Ectodermal cell (in vitro differentiated cells): ENCODE results near the gene ADAP1.

Experiments
- H3K27ac ChIP-seq: 2 replicates; pipeline ENCODE4 v1.7.0; 2013; ENCODE audit warnings: mild to moderate bottlenecking, low read depth, low read length; ENCODE audit not compliant: insufficient read depth, poor library complexity, severe bottlenecking
- H3K27me3 ChIP-seq: 2 replicates; pipeline ENCODE4 v1.7.0; 2013; ENCODE audit warnings: mild to moderate bottlenecking, low read length; ENCODE audit not compliant: insufficient read depth, control insufficient read depth, poor library complexity, severe bottlenecking
- H3K36me3 ChIP-seq: one replicate; pipeline ENCODE4 v1.7.0; 2013; ENCODE audit warnings: low read length; ENCODE audit not compliant: control insufficient read depth, insufficient read depth
- H3K4me1 ChIP-seq: one replicate; pipeline ENCODE4 v1.7.0; 2013; ENCODE audit warnings: low read length; ENCODE audit not compliant: control insufficient read depth, insufficient read depth
- H3K4me3 ChIP-seq: 2 replicates; pipeline ENCODE4 v1.7.0; 2013; ENCODE audit warnings: low read depth, low read length, control low read depth; ENCODE audit not compliant: insufficient read depth
- H3K9me3 ChIP-seq: 2 replicates; pipeline ENCODE4 v1.7.0; 2013; ENCODE audit warnings: mild to moderate bottlenecking, low read length, moderate library complexity; ENCODE audit not compliant: control insufficient read depth
- WGBS, 2 experiments: methylation state at CpG; one replicate each; pipeline ENCODE4 v1.1.7; 2013; ENCODE audit warnings: missing lambda C conversion rate in 2 of 2; 5-methylcytosine and 5-hydroxymethylcytosine counted together

ADAP1 gene

DNA sequence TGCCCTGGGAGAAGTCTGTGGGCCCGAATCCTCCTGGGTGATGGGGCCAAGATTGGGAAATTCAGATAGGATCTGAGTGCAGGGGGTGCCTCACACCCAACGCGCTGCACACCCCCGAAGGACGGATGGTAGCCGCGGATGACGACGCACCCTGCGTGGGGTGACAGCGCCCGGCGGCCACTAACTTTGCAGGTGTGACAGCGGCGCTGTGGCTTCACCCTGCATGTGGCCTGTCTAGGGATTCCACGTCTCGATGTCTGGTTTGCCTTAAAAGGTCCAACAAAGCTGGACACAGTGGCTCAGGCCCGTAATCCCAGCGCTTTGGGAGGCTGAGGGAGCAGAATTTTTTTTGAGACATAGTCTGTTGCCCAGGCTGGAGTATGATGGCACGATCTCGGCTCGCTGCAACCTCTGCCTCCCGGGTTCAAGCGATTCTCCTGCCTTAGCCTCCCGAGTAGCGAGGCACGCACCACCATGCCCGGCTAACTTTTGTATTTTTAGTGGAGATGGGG lies 18.6 kb downstream of the ADAP1 start:
- H3K27me3 ChIP-seq = peaks cover 5% of the 10 kb centered on the region
- no peaks in the 10 kb centered on the region for H3K4me1 ChIP-seq
- H3K9me3 ChIP-seq = no peaks in the 10 kb centered on the region
- no peak overlapping the region for H3K27ac ChIP-seq
- 92 to 94% methylated on average over 28 of the region's 28 CpGs for WGBS, 2 experiments
- no peak overlapping the region for H3K4me3 ChIP-seq
- H3K36me3 ChIP-seq = no peaks in the 10 kb centered on the region

DNA sequence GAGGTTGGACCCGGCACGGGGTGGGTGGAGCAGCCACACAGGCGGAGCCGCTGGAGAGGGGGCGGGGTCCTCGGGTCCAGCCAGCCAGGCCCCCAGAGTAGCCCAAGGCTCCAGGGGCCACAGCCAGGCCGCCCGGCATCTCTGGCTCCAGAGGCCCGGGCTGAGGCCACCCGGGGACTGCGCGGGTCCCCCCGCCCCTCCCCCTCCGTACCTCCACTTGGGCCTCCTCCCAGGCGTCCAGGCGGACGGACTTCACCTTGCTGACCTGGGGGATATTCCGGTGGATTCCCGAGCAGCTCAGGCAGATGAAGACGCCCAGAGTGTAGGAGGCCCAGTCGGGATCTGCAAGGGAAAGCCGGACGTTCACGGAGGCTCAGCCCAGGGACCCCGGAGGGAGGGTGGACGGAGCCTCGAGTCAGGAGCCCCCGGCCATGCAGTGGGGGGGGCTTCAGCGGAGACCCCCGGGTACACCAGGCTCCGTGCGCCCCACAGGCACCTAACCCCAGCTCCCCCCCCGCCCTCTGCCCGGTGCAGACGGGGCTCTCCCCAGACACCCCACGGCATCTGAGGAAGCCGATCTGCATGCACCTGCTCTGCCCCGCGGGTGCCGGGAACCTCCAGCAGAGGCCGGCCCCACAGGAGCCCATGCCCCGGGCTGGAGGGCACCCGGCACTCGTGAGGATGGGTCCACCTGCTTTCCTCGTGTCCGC lies 19.2 kb downstream of the ADAP1 start:
- H3K4me3 ChIP-seq = no peak overlapping the region
- 92% methylated on average over 46 of the region's 46 CpGs for WGBS, 2 experiments
- no peaks in the 10 kb centered on the region for H3K36me3 ChIP-seq
- H3K9me3 ChIP-seq = no peaks in the 10 kb centered on the region
- no peaks in the 10 kb centered on the region for H3K4me1 ChIP-seq
- H3K27me3 ChIP-seq = no peaks in the 10 kb centered on the region
- H3K27ac ChIP-seq = no peak overlapping the region

DNA sequence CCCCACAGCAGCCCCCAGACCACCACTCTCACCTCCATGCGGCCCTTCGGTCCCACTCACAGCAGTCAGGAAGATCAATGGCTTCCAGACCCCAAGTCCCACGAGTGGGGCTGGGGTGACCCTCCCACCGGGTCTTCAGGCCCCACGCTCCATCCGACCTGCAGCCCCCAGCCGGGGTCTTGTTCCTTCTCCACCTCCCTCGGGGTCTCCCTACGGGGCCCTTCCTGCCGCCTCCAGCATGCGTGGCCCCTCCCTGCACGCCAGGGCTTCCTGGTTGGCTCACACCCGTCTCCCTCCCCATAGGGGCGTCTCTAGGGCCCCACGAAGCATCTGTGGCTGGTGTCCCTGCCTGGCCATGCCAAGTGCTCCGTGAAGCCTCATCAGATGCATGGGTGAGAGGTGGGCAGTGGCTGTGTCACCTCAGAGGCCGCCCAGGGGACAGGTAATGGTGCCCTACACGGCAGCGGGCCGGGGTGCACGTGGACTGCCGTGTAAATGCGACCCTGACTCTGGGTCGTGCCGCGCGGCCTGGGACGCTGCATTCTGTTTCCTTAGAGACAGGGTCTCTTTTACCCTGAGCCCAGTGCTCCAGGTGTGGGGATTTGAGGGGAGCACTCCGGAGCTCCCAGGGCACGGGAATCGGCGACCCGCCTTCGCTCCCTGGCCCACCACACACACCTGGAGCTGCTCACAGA lies 19.9 kb downstream of the ADAP1 start:
- no peak overlapping the region for H3K4me3 ChIP-seq
- WGBS, 2 experiments = 93 to 94% methylated on average over 34 of the region's 34 CpGs
- H3K9me3 ChIP-seq = no peaks in the 10 kb centered on the region
- H3K27ac ChIP-seq = no peak overlapping the region
- no peaks in the 10 kb centered on the region for H3K36me3 ChIP-seq
- no peaks in the 10 kb centered on the region for H3K4me1 ChIP-seq
- no peaks in the 10 kb centered on the region for H3K27me3 ChIP-seq

DNA sequence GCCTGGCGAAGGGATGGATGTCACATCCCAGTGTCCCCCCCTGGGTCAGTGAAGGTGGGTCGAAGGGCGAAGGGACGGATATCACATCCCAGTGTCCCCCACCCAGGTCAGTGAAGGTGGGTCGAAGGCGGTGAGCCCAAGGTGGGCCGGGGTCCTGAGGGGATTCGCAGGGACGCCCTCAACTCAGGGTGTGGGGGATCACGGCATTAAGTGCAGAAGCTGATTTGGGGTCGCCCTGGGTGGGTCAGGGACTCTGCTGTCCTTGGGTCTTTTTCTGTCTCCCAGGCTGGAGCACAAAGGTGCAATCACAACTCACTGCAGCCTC lies 21.9 kb downstream of the ADAP1 start:
- H3K9me3 ChIP-seq = no peaks in the 10 kb centered on the region
- WGBS, 2 experiments = 93 to 95% methylated on average over 11 of the region's 11 CpGs

DNA sequence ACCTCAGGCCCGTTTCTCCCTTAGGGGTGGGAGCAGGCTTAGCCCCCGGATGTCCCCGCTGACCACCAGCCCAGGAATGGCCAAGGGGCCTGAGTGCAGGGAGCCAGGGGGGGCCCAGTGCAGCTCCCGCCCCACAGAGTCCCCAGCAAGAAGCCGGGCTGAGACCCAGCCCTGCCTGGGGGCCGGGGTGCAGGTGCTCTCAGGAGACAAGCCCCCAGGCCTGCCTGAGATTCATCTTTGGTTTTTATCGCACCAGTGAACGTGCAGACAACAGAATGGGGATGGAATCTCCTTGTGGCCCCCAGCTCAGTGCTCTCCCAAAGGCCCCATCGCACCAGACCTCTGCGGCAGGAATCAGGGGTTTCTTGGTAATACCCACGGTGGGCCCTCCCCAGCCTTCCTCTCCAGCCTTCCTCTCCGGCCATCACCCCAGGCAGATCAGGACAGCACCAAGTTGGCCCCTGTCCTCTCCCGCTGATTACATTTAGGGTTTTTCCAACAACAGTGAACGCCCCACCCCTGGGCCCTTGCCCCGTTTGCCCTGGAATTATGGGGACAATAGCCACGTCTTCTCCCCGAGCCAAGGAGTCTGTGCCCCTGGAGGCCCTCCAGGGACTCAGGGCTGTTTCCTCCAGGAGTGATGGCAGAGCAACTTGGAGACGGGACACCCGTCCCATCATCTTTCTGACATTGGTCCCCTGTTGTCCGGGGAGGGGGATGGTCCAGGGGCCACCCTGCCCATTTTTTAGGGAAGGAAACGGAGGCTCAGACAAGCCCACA lies 22.4 kb downstream of the ADAP1 start:
- no peak overlapping the region for H3K27ac ChIP-seq
- no peaks in the 10 kb centered on the region for H3K4me1 ChIP-seq
- H3K36me3 ChIP-seq = no peaks in the 10 kb centered on the region
- H3K4me3 ChIP-seq = no peak overlapping the region
- 92% methylated on average over 21 of the region's 21 CpGs for WGBS, 2 experiments
- H3K27me3 ChIP-seq = no peaks in the 10 kb centered on the region
- H3K9me3 ChIP-seq = no peaks in the 10 kb centered on the region

More for the DNA sequence above, 21.9 kb downstream of the ADAP1 start:
- Histone ChIP-seq H3K27me3 (no peaks in the 10 kb centered on the region), H3K36me3 (no peaks in the 10 kb centered on the region), H3K4me3 (no peak overlapping the region), H3K4me1 (no peaks in the 10 kb centered on the region), H3K27ac (no peak overlapping the region)

DNA sequence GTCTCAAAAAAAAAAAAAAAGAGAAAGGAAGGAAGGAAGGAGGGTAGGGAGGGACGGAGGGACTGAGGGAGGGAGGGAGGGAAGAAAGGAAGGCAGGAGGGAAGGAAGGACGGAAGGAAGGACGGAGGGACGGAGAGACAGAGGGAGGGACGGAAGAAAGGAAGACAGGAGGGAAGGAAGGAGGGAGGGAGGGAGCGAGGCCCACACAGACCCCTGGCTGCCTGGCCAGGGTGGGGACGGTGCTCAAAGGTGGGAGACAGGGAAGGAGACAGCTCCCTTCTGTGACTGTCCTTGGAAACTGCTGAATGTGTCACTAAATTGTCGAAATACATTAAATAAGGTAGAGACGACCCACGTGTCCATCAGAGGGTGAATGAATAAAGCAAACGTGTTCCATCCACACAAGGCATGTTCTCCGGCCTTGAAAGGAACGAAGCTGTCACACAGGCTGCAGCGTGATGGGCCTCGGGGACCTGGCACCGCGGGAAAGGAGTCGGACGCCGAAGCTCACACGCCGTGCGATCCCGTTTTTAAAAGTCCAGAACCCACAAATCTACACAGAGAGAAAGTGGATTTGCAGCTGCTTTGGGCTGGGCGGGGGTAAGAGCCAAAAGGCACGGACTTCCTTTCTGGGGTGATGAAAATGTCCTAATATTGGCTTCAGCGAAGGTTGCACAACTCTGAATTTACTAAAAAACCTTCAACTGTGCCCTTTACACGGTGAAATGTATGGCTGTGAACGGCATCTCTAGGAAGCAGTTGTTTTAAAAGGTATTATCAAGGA lies 23.3 kb downstream of the ADAP1 start:
- no peak overlapping the region for H3K27ac ChIP-seq
- WGBS, 2 experiments = 89 to 90% methylated on average over 29 of the region's 29 CpGs
- no peak overlapping the region for H3K4me3 ChIP-seq
- H3K27me3 ChIP-seq = no peaks in the 10 kb centered on the region
- H3K36me3 ChIP-seq = no peaks in the 10 kb centered on the region
- H3K9me3 ChIP-seq = no peaks in the 10 kb centered on the region
- H3K4me1 ChIP-seq = no peaks in the 10 kb centered on the region

DNA sequence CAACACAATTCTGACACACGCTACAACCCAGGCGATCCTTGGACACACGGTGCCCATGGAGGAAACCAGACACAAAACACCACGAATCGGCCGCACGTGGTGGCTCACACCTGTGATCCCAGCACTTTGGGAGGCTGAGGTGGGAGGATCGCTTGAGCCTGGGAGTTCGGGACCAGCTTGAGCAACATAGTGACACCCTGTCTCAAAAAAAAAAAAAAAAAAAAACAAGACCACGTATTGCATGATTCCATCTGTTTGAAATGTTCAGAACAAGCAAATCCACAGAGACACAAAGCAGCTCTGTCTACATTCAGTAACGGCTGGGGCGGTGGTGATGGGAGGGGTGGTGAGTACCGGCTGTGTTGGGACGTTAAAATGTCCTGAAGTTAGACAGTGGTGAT lies 25.2 kb downstream of the ADAP1 start:
- no peaks in the 10 kb centered on the region for H3K36me3 ChIP-seq
- no peak overlapping the region for H3K4me3 ChIP-seq
- 89 to 94% methylated on average over 14 of the region's 14 CpGs for WGBS, 2 experiments
- no peaks in the 10 kb centered on the region for H3K4me1 ChIP-seq
- H3K27me3 ChIP-seq = no peaks in the 10 kb centered on the region
- H3K9me3 ChIP-seq = no peaks in the 10 kb centered on the region
- H3K27ac ChIP-seq = no peak overlapping the region

DNA sequence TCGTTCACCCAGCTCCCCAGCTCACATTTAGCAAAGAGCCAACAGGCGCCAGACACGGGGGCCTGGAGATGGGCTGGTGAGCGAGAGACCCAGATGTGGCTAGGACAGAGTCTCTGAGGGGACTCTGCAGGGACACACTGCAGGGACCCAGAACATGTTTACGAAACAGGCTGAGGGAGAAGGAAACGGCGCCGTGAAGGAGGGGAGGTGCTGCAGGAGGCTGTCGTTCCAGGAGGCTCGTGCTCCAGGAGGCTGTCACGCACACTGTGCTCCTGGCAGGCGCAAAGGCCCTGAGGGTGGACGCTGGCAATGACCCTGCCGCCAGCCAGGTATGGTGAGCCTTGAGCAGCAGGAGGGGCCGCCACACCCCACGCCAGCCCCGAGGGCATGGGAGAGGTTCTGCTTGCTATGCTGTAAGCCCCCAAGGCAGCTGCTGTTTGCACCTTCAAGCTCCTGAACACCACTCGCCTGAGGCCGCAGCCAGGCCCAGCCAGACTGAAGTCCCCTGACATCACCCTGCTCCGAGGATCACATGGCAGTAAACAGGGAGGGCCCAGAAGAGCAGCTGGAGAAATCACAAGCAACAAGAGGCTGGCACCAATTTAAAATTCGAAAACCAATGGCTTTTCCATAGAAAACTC lies 27.3 kb downstream of the ADAP1 start:
- no peak overlapping the region for H3K4me3 ChIP-seq
- WGBS, 2 experiments = 87 to 88% methylated on average over 21 of the region's 21 CpGs

DNA sequence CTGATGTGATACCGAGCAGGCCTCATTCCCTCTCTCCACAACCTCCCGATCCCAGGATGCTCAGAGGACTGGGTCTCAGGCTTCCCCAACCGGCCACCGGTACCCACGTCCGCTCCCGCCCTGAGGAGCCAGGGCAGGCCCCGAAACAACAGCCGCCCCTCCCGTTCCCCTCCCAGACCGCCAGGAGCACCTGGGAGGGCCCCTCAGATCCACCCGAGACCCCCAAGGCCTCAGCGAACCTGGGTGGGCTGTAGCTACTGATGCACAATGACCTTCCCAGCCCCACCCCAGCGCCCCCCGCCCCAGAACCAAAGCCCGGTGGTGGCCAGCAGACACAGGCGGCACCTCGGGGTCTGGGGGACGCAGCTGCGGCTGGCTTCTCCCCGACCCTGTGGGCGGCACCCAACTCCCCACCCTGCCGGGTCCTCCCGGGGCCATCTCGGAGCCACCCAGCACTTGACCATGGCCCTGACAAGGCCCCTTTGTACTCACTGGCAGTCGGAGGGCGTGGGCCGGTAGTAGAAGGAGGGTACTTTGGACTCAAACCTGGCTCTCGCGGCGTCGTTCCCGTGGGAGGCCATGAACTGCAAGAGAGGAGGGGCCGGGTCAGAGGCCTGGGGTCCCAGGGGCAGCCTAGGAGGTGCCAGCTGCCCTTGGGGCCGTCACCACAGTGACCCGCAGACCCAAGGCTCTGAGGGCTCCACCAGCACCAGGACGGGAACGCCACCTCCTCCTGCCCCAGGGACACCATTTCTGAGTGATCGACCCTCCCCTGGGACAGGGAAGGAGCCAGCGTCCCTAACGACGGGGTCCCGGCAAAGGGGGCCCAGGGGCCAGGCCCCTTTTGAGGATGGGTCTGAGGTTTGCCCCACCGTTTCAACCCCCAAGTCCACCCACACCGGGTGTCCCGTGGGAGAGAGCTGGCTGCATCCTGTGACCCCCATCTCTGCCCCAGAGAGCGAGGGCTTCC lies 28.1 kb downstream of the ADAP1 start:
- Histone ChIP-seq H3K9me3 (no peaks in the 10 kb centered on the region), H3K36me3 (no peaks in the 10 kb centered on the region), H3K4me1 (peaks cover 4% of the 10 kb centered on the region), H3K27me3 (no peaks in the 10 kb centered on the region), H3K27ac (no peak overlapping the region), H3K4me3 (no peak overlapping the region)
- 89 to 90% methylated on average over 47 of the region's 47 CpGs for WGBS, 2 experiments

More for the DNA sequence above, 27.3 kb downstream of the ADAP1 start:
- Histone ChIP-seq H3K36me3 (no peaks in the 10 kb centered on the region), H3K4me1 (peaks cover 4% of the 10 kb centered on the region), H3K9me3 (no peaks in the 10 kb centered on the region), H3K27ac (no peak overlapping the region), H3K27me3 (no peaks in the 10 kb centered on the region)
